ENCODE results near the gene PIP5K1A. TPM values are rescaled to one million over a fixed set of nuclear protein-coding genes. Genes with fewer than 3 reads are reported as not detected.

The PIP5K1A gene
- total RNA-seq, 4 donors from 2014 or later = 23.4 to 46.8 (median 36.9) TPM

GRCh38 chr1:151288502-151288901 lies 90.2 kb downstream of the PIP5K1A start:
- no peaks in the 10 kb centered on the region for H3K27me3 ChIP-seq
- in situ Hi-C loops (cut with MboI; ENCODE audit: low sequenced_read_pairs in 4 of 4) = no loop called here
- no peak overlapping the region for H3K4me3 ChIP-seq
- DNase-seq (no peak), ATAC-seq (no peak)
- intact Hi-C loops (cut with DNase I; ENCODE audit: low total_unique reads) = no loop called here
- H3K4me1 ChIP-seq = peaks cover 6 to 11% of the 10 kb centered on the region in 2 donors
- no peak overlapping the region for H3K27ac ChIP-seq
- H3K9me3 ChIP-seq = no peaks in the 10 kb centered on the region
- peaks cover 0 to 67% of the 10 kb centered on the region in 2 donors for H3K36me3 ChIP-seq
- TF ChIP-seq POLR2A (IDR thresholded peaks at IDR 0.05) (no peak), CTCF (IDR thresholded peaks at IDR 0.05 in 4 of 5, conservative IDR thresholded peaks at IDR 0.05 in 1 of 5) (no peak)

GRCh38 chr1:151289080-151289935 lies 91.0 kb downstream of the PIP5K1A start:
- peaks cover 0 to 75% of the 10 kb centered on the region in 2 donors for H3K36me3 ChIP-seq
- H3K27me3 ChIP-seq = no peaks in the 10 kb centered on the region
- DNase-seq (no peak), ATAC-seq (no peak)
- intact Hi-C loops (cut with DNase I; ENCODE audit: low total_unique reads) = no loop called here
- no peak for TF ChIP-seq POLR2A (IDR thresholded peaks at IDR 0.05)
- no peak overlapping the region for H3K4me3 ChIP-seq
- in situ Hi-C loops (cut with MboI; ENCODE audit: low sequenced_read_pairs in 4 of 4) = no loop called here
- H3K4me1 ChIP-seq = peaks cover 0 to 3% of the 10 kb centered on the region in 2 donors
- H3K27ac ChIP-seq = no peak overlapping the region
- H3K9me3 ChIP-seq = no peaks in the 10 kb centered on the region

GRCh38 chr1:151289991-151290708 lies 91.8 kb downstream of the PIP5K1A start:
- intact Hi-C loops (cut with DNase I; ENCODE audit: low total_unique reads) (no loop called here), in situ Hi-C loops (cut with MboI; ENCODE audit: low sequenced_read_pairs in 4 of 4) (loop anchor here in 1 of 4 donors (10.0 kb wide), 1 partner anchor 105 kb away; the partner anchor contains the start of gene PSMB4)
- DNase-seq (no peak), ATAC-seq (no peak)
- no peak overlapping the region for H3K4me3 ChIP-seq
- no peak for TF ChIP-seq CTCF (IDR thresholded peaks at IDR 0.05 in 4 of 5, conservative IDR thresholded peaks at IDR 0.05 in 1 of 5)
- no peak for TF ChIP-seq POLR2A (IDR thresholded peaks at IDR 0.05)
- H3K9me3 ChIP-seq = no peaks in the 10 kb centered on the region
- no peaks in the 10 kb centered on the region for H3K27me3 ChIP-seq
- H3K4me1 ChIP-seq = no peaks in the 10 kb centered on the region
- H3K36me3 ChIP-seq = peaks cover 0 to 83% of the 10 kb centered on the region in 2 donors
- no peak overlapping the region for H3K27ac ChIP-seq

GRCh38 chr1:151290709-151291303 lies 92.5 kb downstream of the PIP5K1A start:
- ATAC-seq = no peak
- intact Hi-C loops (cut with DNase I; ENCODE audit: low total_unique reads) = no loop called here
- in situ Hi-C loops (cut with MboI; ENCODE audit: low sequenced_read_pairs in 4 of 4) = loop anchor here in 1 of 4 donors (10.0 kb wide), 1 partner anchor 104 kb away; the partner anchor contains the start of gene PSMB4
- Histone ChIP-seq H3K4me3 (no peak overlapping the region), H3K36me3 (peaks cover 0 to 90% of the 10 kb centered on the region in 2 donors), H3K4me1 (no peaks in the 10 kb centered on the region), H3K27ac (no peak overlapping the region), H3K27me3 (no peaks in the 10 kb centered on the region), H3K9me3 (no peaks in the 10 kb centered on the region)
- DNase-seq = no peak
- TF ChIP-seq CTCF (IDR thresholded peaks at IDR 0.05 in 4 of 5, conservative IDR thresholded peaks at IDR 0.05 in 1 of 5) = no peak
- no peak for TF ChIP-seq POLR2A (IDR thresholded peaks at IDR 0.05)
